ENCODE data around the gene PLET1. TPM values are rescaled to one million over a fixed set of nuclear protein-coding genes. Genes with fewer than 3 reads are reported as not detected.

The PLET1 gene
- not detected in 2 replicates for total RNA-seq (2014; rRNA removed; shearing (Covaris generic))

DNA sequence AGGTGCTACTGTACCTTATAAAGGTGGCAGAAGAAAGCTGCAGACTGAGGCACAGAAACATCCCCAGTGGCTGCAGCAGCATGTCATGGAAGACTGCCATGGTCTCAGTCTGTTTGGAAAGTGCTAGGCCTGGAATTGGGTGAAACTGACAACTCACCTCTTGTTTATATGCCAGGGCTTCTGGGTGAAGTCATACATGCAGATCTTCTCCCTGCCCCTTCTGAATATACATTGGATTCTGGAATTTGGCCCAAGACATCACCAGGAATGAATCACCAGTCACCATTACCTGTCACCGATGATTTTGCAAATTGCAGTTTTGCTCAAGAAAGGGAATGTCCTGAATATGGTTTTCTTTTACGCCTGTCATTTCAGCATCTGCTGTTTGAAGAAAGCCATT is at the start of gene PLET1:
TSS of gene PLET1 (minus strand) at position 371 of the 400 bp plus-strand sequence. CDS start at position 100, 271 bp downstream.
- DNase-seq (ENCODE audit: low read depth): no peak

DNA sequence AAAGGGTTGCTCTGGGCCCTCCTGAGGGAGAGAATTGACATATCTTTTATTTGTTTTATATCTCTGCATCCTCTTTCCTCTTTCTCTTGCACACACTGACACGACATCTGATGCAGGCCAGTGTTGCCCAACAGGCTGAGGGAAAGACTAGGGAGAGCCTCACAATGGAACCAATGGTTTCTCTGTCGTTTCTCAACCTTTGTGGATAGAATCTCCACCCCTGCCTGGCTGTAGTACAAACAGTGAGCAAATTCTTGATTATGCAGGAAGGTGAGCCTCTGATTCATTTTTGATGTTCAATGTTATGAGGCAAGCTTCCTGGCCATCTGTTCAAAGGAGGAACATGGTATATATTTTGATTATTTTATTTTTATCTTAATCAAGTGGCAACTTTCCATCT is 49.8 kb upstream of the PLET1 start:
- DNase-seq (ENCODE audit: low read depth): no peak

DNA sequence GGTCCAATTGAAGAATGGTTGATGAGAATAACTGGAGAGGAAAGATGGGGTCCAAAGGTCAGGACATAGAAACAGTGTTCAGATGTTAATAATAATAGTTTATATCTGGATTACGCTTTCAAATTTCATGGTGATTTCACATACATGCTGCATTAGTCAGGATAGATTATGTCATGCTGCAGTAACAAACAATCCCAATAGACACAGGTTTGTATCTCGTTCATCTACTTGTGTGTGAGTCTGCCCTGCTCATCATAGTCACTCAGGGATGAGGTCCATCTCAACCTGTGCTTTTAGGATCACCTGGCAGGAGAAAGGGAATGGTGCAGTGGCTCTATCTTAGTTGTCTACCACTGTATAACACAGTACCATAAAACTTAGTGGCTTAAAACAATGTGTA is 48.0 kb upstream of the PLET1 start:
- no peak for DNase-seq (ENCODE audit: low read depth)

- DNase-seq (ENCODE audit: low read depth): no peak
These were observed 47.0 kb upstream of the PLET1 start for GRCh38 chr11:112307616-112308015.

GRCh38 chr11:112306230-112306629 is 45.6 kb upstream of the PLET1 start:
- DNase-seq (ENCODE audit: low read depth): no peak

DNA sequence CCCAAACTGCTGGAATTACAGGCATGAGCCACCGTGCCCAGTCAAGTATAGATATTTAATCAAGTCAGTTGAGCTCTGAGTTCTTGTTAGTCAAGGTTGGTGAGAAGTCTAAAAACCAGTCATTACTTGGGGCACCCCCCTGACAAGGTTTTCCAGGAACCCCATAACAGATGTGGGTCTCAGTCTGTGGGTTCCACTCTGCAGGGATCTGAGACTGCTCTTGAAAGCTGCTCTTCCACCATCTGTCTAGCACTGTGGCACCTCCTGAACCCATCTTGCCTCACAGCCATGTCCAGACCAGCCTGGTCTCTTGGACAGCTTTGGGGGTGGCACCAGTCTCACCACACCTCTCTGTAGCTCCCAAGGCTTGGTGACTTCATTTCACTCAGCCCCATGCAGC is 44.3 kb upstream of the PLET1 start:
- DNase-seq (ENCODE audit: low read depth): no peak

DNA sequence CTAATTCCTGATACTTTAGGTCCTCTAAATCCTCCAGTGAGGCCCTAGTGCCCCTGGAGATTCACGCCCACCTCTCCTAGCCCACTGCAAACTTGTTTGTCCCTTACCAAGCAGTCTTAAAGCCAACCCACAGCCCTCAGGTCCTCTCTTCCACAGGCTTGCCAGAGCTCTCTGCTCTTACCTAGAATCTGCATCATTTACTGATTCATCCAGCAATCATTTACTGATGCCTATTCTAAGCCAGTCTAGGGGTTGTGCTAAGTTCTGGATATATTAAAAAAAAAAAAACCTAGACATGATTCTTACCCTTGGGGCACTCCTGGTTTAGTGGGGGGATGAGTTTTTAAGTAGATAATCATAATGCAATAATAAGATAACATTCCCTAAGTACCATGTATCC is 43.0 kb upstream of the PLET1 start:
- no peak for DNase-seq (ENCODE audit: low read depth)

DNA sequence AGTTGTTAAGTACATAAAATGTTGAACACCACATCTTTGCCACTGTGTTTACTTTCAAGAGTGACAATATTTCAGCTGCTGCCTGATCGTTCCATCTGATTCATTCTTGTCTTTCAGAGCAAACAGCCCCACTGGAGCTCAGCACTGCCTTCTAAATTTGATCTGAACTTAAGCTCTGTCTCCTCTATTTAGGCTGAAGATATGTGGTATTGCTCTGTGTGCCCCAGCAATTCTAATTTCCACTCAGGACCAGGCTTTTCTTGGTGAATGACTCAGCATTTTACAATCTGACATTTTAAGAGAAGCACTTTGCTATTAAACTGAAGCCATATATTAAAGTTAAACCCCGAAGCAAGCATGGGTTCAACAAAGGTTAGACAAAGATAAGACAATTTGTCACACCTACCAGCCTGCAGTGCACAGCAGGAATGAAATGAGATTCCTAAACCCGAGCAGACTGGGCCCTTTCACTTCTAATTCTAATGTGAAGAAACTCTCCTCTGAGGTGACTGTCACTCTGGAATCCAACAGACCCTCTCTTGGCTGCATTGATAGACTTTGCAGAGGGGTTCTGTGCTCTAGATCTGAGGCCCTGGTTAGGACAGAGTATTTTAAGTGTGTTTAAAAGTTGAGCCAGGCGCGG is 41.7 kb upstream of the PLET1 start:
- peak; percentile 46 for DNase-seq (ENCODE audit: low read depth)

- no peak for DNase-seq (ENCODE audit: low read depth)
These were observed 39.6 kb upstream of the PLET1 start for GRCh38 chr11:112300094-112300786.

DNA sequence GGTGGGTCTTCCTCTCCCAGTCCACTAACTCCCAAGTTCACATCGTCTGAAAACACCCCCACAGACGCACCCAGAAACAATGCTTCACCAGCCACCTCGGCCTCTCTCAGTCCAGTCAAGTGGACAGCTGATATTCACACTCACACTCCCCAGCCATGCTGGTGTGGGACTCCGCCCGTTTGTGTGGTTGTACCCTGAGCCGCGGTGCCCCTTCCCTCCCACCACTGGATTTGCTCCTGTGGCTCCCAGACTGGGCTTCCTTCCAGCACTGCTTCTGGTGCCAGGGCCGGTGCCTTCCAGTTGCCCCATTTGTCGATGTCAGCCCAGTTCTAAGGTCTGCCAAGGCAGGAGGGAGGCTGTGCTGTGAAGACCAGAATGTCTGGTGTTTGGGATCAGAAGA is 37.9 kb upstream of the PLET1 start:
- no peak for DNase-seq (ENCODE audit: low read depth)

DNA sequence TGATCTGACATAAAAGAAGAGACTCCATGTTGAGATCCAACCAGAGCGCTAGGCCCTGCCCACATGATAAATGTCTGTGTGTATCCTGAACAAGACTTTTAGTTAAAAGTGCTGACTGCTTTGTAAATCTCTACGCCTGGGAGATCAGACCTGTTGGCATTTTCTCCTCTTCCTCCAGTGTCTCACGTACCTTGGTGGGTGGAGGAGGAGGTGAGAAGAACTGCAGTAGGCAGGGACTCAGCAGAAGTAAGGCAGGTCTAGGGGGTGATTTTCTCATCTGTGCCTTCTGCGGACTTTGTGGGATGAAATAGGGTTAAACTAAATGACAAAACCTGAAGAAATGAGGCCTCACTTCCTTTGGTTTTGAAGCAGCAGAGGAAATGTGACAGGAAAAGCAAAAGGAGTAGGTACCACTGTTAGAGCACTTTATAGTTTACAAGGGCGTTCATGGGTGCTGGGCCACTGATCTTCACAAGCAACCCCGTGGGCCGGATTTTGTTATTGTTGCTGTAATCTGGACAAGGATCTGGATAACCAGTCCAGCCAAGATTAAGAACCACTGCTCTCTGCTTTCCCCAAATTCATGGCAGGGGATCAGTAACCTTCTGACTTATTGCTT is 36.7 kb upstream of the PLET1 start:
- DNase-seq (ENCODE audit: low read depth): no peak

DNA sequence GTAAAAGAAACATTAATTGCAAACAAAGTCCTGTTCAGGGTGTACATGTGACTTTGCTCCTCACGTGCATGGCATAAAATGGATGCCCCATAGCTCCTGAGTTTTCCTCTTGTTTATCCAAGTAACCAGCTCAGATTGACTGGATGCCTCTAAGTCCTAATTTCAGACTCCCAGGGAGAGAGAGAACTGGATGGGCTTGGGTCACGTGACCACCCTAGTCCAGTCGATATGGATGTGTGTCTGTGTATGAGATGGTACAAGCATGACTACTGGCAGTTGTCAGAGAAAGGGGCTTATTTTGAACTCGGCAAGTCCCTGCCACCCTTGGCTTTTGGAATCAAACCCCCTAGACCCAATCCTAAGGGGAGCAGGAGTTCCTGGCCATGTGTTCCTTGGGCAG is 35.4 kb upstream of the PLET1 start:
- DNase-seq (ENCODE audit: low read depth): no peak

GRCh38 chr11:112294688-112295340 is 34.2 kb upstream of the PLET1 start:
- peak; percentile 58 for DNase-seq (ENCODE audit: low read depth)

DNA sequence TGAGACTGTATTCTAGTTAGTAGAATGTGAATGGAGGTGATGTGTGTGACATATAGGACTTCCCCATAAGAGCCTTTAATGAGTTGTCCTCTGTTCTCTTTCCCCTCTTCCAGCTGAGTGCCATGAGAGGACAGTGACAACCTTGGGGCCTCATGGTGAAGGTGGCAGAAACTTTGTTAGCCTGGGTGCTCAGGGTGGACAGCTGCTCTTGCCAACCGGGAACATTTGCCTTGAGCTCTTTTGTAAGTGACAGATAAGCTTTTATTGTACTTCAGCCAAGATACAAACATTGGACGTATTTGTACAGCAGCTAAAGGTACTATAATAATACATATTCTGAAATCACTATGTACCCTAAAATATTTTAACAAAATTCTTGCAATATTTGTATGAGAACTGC is 33.0 kb upstream of the PLET1 start:
- no peak for DNase-seq (ENCODE audit: low read depth)

DNA sequence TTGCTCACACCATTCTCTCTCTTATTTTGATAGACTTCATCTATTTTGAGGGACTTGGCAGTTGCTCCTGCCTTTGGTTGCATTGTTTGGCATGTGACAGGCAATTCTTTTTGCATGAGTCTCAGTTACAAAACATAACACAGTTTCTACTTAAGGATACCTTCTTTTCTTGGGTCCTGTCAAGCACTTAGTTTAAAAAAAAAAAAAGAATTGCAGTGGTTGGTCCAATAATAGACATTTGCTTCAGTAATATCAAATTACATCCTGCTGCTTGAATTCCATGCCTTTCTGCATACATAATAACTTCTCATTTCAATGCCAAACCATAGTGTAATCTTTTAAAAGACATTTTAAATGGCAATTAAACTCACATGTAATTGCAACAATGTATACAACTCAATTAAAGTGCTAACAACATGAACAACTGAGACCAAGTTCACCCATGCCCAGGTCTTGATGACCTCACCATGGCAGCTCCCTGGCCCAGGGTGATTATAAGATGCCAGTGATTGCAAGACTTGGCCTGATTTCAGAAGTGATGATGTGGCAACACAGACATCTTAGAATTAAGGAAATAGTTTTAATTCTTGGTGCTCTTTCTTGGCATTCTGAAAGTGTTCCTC is 32.2 kb upstream of the PLET1 start:
- peak; percentile 87 for DNase-seq (ENCODE audit: low read depth)

DNA sequence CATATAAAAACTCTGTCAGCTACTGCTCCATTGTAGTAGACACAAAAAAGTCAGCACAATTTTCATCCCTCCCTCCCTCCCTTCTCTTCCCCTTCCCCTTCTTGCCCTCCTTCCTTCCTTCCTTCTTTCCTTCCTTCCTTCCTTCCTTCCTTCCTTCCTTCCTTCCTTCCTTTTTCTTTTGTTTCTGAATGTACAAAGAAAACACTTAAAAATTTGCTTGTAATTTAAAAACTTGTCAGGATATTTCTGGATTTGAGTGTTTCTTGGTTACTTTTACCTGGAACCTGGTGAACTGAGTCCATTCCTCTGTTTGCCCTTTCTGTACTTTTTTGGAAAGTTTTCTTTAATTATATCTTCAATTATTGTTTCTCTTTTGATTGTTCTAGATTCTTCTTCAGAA is 31.5 kb upstream of the PLET1 start:
- DNase-seq (ENCODE audit: low read depth): no peak

DNA sequence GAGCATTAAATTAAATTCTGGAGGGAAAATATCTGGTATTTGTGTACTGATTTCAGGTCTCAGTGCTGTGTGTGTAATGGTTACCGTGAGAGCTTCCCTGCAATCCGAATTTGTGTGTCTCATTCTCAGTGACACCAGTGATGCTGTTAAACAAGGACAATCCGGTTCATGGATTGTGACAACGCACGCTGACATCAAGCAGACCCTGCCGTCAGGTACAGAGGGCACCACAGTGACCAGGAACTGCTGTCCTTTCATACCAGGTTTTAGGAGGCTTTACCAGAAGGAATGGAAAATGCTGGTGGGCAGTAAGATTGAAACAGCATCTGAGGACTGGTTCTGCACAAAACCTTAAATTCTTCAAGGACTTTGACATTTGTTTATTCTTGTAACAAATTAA is 30.5 kb upstream of the PLET1 start:
- no peak for DNase-seq (ENCODE audit: low read depth)

GRCh38 chr11:112290493-112290850 is 29.8 kb upstream of the PLET1 start:
- DNase-seq (ENCODE audit: low read depth): no peak

DNA sequence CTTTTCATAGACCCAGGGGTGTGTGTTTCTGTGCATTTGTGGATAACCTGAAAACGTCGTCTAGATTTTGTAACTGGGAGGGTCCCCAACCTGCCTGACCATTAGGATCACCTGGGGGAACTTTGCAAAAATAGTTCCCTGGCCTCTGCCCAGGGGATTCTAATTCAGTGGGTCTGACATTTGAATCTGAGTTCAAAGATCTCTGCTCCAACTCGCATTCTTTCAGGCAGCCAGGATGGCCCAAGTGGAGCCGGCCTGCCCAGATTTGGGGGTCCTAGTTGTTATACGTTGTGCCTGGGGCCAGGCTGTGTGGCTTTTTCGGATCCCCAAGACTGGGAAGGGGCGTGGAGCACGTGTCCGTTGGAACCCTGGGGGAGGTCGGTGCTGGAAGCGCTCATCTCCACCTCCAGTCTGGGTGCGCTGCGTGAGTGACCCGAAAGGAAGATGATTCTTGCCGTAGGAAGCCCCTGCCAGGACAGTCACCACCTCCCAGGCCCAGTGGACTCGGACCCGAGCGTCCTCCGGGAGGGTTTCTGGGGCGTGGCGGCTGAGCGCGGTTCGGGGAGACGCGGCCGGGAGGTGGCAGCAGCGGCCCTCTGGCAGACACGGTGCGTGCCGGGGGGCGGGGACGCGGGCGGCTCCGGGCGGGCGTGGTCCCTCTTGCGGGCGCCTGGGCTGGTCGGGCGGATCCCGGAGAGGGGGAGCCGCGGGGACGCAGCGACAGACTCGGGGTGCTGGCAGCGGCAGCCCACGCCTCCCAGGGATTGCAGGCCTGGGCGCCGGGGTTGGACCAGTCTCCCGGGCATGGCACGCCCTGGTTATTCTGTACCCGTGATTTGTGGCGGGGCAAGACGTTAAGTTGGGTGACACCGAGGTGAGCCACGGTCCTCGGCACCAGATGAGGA is 29.2 kb upstream of the PLET1 start:
- peak; percentile 73 for DNase-seq (ENCODE audit: low read depth)

DNA sequence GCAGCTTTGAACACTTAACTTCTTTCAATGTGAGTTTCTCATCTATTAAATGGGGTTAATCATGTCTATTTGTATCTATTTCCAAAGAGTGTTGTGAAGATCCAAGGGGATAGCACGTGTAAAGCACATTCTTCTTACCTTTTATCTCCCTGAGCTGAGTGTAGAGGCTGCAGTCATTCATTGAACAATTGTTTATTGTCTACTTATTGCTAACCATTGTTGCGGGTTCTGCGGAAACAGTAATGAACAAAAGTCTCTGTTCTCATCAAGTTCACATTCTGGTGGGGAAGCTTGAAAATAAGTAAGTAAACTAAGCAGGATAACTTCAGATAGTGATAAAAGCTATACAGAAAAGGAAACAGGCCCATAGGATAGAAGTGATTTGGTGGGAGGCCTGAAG is 27.4 kb upstream of the PLET1 start:
- DNase-seq (ENCODE audit: low read depth): no peak

- DNase-seq (ENCODE audit: low read depth): peak; percentile 30
These were observed 25.2 kb upstream of the PLET1 start for GRCh38 chr11:112285841-112286311.

Measured in RPMI7951 (cell line).